Uterus (tissue), 4 donors: Measurements from ENCODE around the gene RNGTT. TPM values are rescaled to one million over a fixed set of nuclear protein-coding genes. Genes with fewer than 3 reads are reported as not detected.

Experiments used
- DNase-seq, 2 donors: peaks; one replicate each; pipeline ENCODE4 v3.0.0-alpha.2; 2019 to 2020
- H3K27ac ChIP-seq, 2 donors: fragments of 200-600 bp; sonication (generic); 1 replicate in 1 of 2; 2 replicates in 1 of 2; pipeline ENCODE4 v1.5.1; 2016 to 2018
- H3K27me3 ChIP-seq, 2 donors: fragments of 200-600 bp; sonication (generic); one replicate each; pipeline ENCODE4 v1.5.1; 2018 to 2019; ENCODE audit warnings: control low read depth in 1 of 2
- H3K36me3 ChIP-seq, 2 donors: fragments of 200-600 bp; sonication (generic); one replicate each; pipeline ENCODE4 v1.5.1; 2019; ENCODE audit warnings: control low read depth in 1 of 2
- H3K4me1 ChIP-seq, 2 donors: fragments of 200-600 bp; sonication (generic); one replicate each; pipeline ENCODE4 v1.5.1; 2018 to 2019; ENCODE audit warnings: control low read depth in 1 of 2
- H3K4me3 ChIP-seq, 2 donors: fragments of 200-600 bp; sonication (generic); 1 replicate in 1 of 2; 2 replicates in 1 of 2; pipeline ENCODE4 v1.5.1; 2018 to 2019; ENCODE audit warnings: mild to moderate bottlenecking in 1 of 2
- H3K9me3 ChIP-seq, 2 donors: fragments of 200-600 bp; sonication (generic); one replicate each; pipeline ENCODE4 v1.5.1; 2019; ENCODE audit warnings: control low read depth in 1 of 2
- CTCF ChIP-seq, 4 experiments: fragments of 200-600 bp in 2 of 4; fragments of 450-650 bp in 2 of 4; sonication (generic) in 2 of 4; IDR thresholded peaks; one replicate each; pipeline ENCODE4 v1.5.1; 2016 to 2019; ENCODE audit warnings: antibody characterized with exemption in 4 of 4, mild to moderate bottlenecking in 2 of 4, moderate library complexity in 1 of 4
- POLR2A ChIP-seq, 2 donors: fragments of 450-650 bp; IDR thresholded peaks; one replicate each; pipeline ENCODE4 v1.6.1; 2016; ENCODE audit warnings: antibody characterized with exemption in 2 of 2, mild to moderate bottlenecking in 1 of 2, moderate library complexity in 1 of 2
- intact Hi-C: fragments of 100-400 bp; cut with DNase I; formaldehyde crosslinking; loops from one replicate; pipeline ENCODE4 v1.15.1; 2023; ENCODE audit warnings: low total_unique reads
- total RNA-seq, 4 donors: library from RNA; depleted of rRNA in 3 of 4; stranded (reverse); fragments of >200 nt in 3 of 4; gene quantifications; one replicate each; pipeline versions ENCODE4 v1.1.0 to v1.2.4, GENCODE V29; 2014 to 2023
- donor health status: DM: yes; HTN: yes; CAD: no.

RNGTT gene
- total RNA-seq, 4 donors from 2014 or later, result 7.4 to 45.7 (median 16.1) TPM

GRCh38 chr6:88992741-88993552 is 29.5 kb upstream of the RNGTT start:
- Histone ChIP-seq H3K4me1 (no peaks in the 10 kb centered on the region), H3K36me3 (no peaks in the 10 kb centered on the region), H3K9me3 (no peaks in the 10 kb centered on the region), H3K27me3 (no peaks in the 10 kb centered on the region), H3K4me3 (no peak overlapping the region), H3K27ac (no peak overlapping the region)
- no peak for DNase-seq
- intact Hi-C loops, result no loop called here
- TF ChIP-seq POLR2A (IDR thresholded peaks at IDR 0.05) (no peak), CTCF (IDR thresholded peaks at IDR 0.05) (no peak)

GRCh38 chr6:88989215-88989614 is 25.8 kb upstream of the RNGTT start:
- Histone ChIP-seq H3K27me3 (no peaks in the 10 kb centered on the region), H3K27ac (no peak overlapping the region), H3K4me3 (no peak overlapping the region), H3K4me1 (no peaks in the 10 kb centered on the region), H3K36me3 (no peaks in the 10 kb centered on the region), H3K9me3 (no peaks in the 10 kb centered on the region)
- TF ChIP-seq CTCF (IDR thresholded peaks at IDR 0.05) (no peak), POLR2A (IDR thresholded peaks at IDR 0.05) (no peak)
- intact Hi-C loops, result no loop called here
- no peak for DNase-seq

GRCh38 chr6:88987922-88988321 is 24.5 kb upstream of the RNGTT start:
- no peak for TF ChIP-seq CTCF (IDR thresholded peaks at IDR 0.05)
- no peak for TF ChIP-seq POLR2A (IDR thresholded peaks at IDR 0.05)
- Histone ChIP-seq H3K27me3 (no peaks in the 10 kb centered on the region), H3K4me3 (no peak overlapping the region), H3K9me3 (no peaks in the 10 kb centered on the region), H3K27ac (no peak overlapping the region), H3K4me1 (no peaks in the 10 kb centered on the region), H3K36me3 (no peaks in the 10 kb centered on the region)
- intact Hi-C loops, result no loop called here
- no peak for DNase-seq

DNA sequence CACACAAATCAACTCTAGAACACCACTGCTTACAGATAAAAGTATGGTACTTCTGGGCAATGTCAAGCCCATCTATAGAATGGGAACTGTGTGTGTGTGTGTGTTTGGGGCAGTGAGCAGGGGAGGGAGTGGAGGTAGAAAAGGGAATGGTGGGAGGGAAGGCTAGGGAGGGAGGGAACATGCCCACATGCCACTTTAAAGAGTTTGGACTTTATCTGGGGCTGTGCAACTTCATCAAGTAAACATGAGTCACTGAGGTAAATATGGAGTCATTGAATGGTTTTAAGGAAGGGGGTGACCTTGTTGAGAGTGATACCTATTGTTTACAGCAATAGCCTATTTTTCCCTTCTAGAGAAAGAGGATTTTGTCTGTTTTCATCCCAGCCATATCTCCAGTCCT is 22.5 kb upstream of the RNGTT start:
- TF ChIP-seq CTCF (IDR thresholded peaks at IDR 0.05), result no peak
- no peak for TF ChIP-seq POLR2A (IDR thresholded peaks at IDR 0.05)
- no peak overlapping the region for H3K4me3 ChIP-seq
- DNase-seq, result no peak
- H3K36me3 ChIP-seq, result no peaks in the 10 kb centered on the region
- no peaks in the 10 kb centered on the region for H3K27me3 ChIP-seq
- intact Hi-C loops, result no loop called here
- no peaks in the 10 kb centered on the region for H3K4me1 ChIP-seq
- no peaks in the 10 kb centered on the region for H3K9me3 ChIP-seq
- H3K27ac ChIP-seq, result no peak overlapping the region

DNA sequence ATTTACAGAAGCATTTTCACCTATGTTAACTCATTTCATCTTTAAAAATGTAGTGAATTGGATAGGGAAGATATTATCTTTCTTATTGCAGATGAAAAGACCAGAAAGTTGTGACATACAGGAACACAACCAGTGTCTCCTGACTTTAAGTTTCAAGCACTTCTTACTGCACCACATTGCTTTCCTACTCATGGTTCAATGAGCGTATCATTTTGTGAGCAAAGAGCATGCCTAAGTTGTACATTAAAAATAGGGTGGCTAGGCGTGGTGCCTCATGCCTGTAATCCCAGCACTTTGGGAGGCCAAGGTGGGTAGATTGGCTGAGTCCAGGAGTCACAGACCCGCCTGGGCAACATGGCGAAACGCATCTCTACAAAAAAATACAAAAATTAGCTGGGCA is 21.2 kb upstream of the RNGTT start:
- DNase-seq, result no peak
- no peak for TF ChIP-seq POLR2A (IDR thresholded peaks at IDR 0.05)
- no peak for TF ChIP-seq CTCF (IDR thresholded peaks at IDR 0.05)
- Histone ChIP-seq H3K4me3 (no peak overlapping the region), H3K9me3 (no peaks in the 10 kb centered on the region), H3K27ac (no peak overlapping the region), H3K36me3 (no peaks in the 10 kb centered on the region), H3K4me1 (no peaks in the 10 kb centered on the region), H3K27me3 (no peaks in the 10 kb centered on the region)
- intact Hi-C loops, result loop anchor here (5.0 kb wide), 1 partner anchor 253 kb away; no protein-coding TSS in a partner anchor
